Type B pancreatic cell (in vitro differentiated cells): Measurements from ENCODE around the gene C6orf47. TPM values are rescaled to one million over a fixed set of nuclear protein-coding genes. Genes with fewer than 3 reads are reported as not detected.

Experiments used
- DNase-seq: peaks from one replicate; pipeline ENCODE4 v3.0.0; 2021; ENCODE audit warnings: mixed read lengths; ENCODE audit not compliant: unreplicated experiment; ENCODE audit errors: extremely low spot score
- H3K27ac Mint-ChIP-seq: 2 replicates; pipeline ENCODE4 v1.8.0; 2021; ENCODE audit warnings: mild to moderate bottlenecking, mixed read lengths
- H3K27me3 Mint-ChIP-seq: 2 replicates; pipeline ENCODE4 v1.8.0; 2021; ENCODE audit warnings: mixed read lengths
- H3K36me3 Mint-ChIP-seq: 2 replicates; pipeline ENCODE4 v1.8.0; 2021; ENCODE audit warnings: mixed read lengths
- H3K4me1 Mint-ChIP-seq: one replicate; pipeline ENCODE4 v1.8.0; 2021; ENCODE audit warnings: mixed read lengths; ENCODE audit not compliant: unreplicated experiment
- H3K4me3 Mint-ChIP-seq: 2 replicates; pipeline ENCODE4 v1.8.0; 2021; ENCODE audit warnings: mild to moderate bottlenecking, mixed read lengths
- H3K9me3 Mint-ChIP-seq: 2 replicates; pipeline ENCODE4 v1.8.0; 2021; ENCODE audit warnings: mixed read lengths
- total RNA-seq: library from RNA; stranded (reverse); gene quantifications from 2 replicates; pipeline ENCODE4 v1.2.1, GENCODE V29; 2021; ENCODE audit warnings: low replicate concordance
- TF ChIP-seq, protein P1 (sequence below): fragments of 200-600 bp; sonication (generic); conservative IDR thresholded peaks from 2 replicates; pipeline ENCODE4 v1.5.0; 2021; ENCODE audit warnings: antibody characterized with exemption, mild to moderate bottlenecking

C6orf47 gene
- total RNA-seq, 1 donor from 2014 or later, result 22.3 TPM

DNA sequence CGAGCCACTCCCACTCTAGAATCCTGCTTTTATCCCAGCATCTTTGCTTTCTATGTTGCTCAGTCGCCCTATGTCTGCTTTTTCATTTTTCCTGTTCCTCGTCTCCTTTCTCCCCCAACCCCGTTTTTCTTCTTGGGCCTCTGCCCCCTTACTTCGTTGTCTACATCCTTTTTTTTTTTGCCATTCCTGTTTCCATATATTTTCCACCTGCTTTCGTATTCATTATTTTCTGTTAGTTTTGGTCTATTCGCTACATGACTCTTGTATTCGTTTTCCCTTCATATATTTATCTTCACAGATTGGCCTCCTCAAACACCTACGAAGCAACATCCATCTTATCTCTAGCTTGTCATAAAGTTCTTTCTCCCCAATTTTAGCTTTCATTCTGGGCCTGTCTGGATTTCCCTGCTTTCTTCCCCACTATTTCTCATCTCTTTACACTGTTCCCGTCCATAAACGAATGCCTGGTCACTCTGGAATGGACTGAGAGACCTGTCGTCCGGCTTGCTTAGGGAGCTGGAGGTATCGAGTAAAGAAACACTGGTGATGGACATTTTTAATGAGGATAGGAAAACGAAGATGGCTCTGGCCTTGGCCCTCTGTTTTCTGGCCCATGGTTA lies 39.1 kb downstream of the C6orf47 start:
- Mint-ChIP-seq H3K9me3 (no peaks in the 10 kb centered on the region), H3K27me3 (no peaks in the 10 kb centered on the region), H3K36me3 (peaks cover 23% of the 10 kb centered on the region), H3K4me3 (peak overlapping the region; percentile 93), H3K4me1 (peaks cover 30% of the 10 kb centered on the region), H3K27ac (peak overlapping the region; percentile 89)
- TF ChIP-seq, protein P1, sequence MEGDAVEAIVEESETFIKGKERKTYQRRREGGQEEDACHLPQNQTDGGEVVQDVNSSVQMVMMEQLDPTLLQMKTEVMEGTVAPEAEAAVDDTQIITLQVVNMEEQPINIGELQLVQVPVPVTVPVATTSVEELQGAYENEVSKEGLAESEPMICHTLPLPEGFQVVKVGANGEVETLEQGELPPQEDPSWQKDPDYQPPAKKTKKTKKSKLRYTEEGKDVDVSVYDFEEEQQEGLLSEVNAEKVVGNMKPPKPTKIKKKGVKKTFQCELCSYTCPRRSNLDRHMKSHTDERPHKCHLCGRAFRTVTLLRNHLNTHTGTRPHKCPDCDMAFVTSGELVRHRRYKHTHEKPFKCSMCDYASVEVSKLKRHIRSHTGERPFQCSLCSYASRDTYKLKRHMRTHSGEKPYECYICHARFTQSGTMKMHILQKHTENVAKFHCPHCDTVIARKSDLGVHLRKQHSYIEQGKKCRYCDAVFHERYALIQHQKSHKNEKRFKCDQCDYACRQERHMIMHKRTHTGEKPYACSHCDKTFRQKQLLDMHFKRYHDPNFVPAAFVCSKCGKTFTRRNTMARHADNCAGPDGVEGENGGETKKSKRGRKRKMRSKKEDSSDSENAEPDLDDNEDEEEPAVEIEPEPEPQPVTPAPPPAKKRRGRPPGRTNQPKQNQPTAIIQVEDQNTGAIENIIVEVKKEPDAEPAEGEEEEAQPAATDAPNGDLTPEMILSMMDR, result no peak
- no peak for DNase-seq

DNA sequence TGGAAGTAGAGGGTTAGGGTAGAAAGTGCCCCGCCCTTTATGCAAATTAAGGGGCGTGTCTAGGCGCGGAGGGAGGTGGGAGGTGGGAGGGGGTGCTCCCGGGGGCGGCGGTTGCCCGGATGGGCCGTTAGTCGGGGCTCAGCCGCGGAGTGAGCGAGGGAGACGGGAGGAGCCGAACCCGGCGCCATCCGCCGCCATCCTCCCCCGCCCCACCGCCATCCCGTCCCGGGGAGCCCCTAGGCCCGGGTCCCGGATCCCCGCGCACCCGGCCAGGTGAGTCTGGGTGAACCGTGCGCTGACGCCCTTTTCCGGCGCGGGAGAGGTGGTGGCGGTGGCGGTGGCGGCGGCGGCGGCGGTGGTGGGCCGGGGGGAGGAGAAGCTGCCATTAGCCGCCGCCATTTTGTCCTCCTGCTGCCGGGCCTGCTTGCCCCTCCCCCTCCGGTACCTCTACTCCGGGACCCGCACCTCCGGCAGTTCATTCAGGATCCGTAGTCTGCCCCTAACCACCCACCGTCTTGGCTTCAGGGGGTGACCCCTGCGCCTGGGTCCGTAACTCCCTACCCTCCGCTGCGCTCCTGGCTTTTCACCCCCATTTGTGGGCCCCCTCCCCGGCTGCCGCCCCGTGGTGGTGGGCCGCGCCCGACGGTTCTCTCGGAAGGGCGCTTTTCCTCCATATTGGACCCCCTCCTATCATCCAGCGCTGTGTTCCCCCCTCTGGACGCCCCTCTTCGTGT lies 39.8 kb downstream of the C6orf47 start, which contains the start of gene PRRC2A:
Gene PRRC2A, plus strand, starts transcription at position 130 of the 734 bp plus-strand sequence. CDS start 2,075 bp downstream, outside the sequence.
- TF ChIP-seq, protein P1, result no peak
- Mint-ChIP-seq H3K27ac (peak within 1 kb of the TSS; percentile 100), H3K4me1 (peaks cover 30% of the 10 kb centered on the region), H3K9me3 (no peaks in the 10 kb centered on the region), H3K27me3 (no peaks in the 10 kb centered on the region), H3K4me3 (peak within 1 kb of the TSS; percentile 93), H3K36me3 (peaks cover 17% of the 10 kb centered on the region)
- DNase-seq, result peak; percentile 95

- Mint-ChIP-seq H3K36me3 (peaks cover 16% of the 10 kb centered on the region), H3K4me1 (peaks cover 35% of the 10 kb centered on the region), H3K4me3 (peak overlapping the region; percentile 93), H3K9me3 (no peaks in the 10 kb centered on the region), H3K27me3 (no peaks in the 10 kb centered on the region), H3K27ac (peak overlapping the region; percentile 100)
- DNase-seq, result peak; percentile 93
- TF ChIP-seq, protein P1, result no peak
Measured at GRCh38 chr6:31619805-31620585, 40.6 kb downstream of the C6orf47 start.

DNA sequence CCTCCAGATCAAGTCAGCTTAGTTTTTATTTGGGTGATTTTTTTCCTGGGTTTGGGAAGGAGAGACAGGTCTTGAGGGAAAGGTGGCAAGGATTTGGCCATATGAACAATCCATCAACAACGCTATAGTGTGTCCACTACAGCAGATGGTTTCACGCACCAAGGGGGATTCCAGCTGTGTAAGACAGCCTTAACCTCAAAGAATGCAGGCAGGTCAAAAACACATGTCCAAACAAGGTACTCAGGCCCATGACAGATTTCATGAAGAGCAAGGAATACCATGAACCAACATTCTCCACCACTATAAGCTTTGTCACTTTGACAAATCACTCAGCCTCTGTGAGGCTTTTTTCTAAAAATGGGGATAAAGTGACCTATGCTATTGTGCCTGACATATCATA lies 43.6 kb downstream of the C6orf47 start:
- Mint-ChIP-seq H3K4me3 (no peak overlapping the region), H3K36me3 (peaks cover under 1% of the 10 kb centered on the region), H3K27me3 (no peaks in the 10 kb centered on the region), H3K27ac (no peak overlapping the region), H3K4me1 (peaks cover 33% of the 10 kb centered on the region), H3K9me3 (no peaks in the 10 kb centered on the region)
- TF ChIP-seq, protein P1, result no peak
- no peak for DNase-seq

- H3K4me3 Mint-ChIP-seq, result peak overlapping the region; percentile 36
- no peaks in the 10 kb centered on the region for H3K9me3 Mint-ChIP-seq
- H3K27me3 Mint-ChIP-seq, result no peaks in the 10 kb centered on the region
- no peak for DNase-seq
- no peaks in the 10 kb centered on the region for H3K36me3 Mint-ChIP-seq
- TF ChIP-seq, protein P1, result no peak
- peak overlapping the region; percentile 36 for H3K27ac Mint-ChIP-seq
- H3K4me1 Mint-ChIP-seq, result peaks cover 28% of the 10 kb centered on the region
Measured at GRCh38 chr6:31615748-31616147, 44.8 kb downstream of the C6orf47 start.
